Measurements from ENCODE around the gene FAM180A. TPM values are rescaled to one million over a fixed set of nuclear protein-coding genes. Genes with fewer than 3 reads are reported as not detected.

FAM180A gene
- total RNA-seq, 1 experiment from 2014 or later: not detected

- Histone ChIP-seq H3K9me3 (ENCODE audit: low read length) (no peaks in the 10 kb centered on the region), H3K4me3 (ENCODE audit: low read length) (no peak overlapping the region), H3K4me1 (ENCODE audit: insufficient read depth, low read length) (peaks cover 19% of the 10 kb centered on the region), H3K27me3 (ENCODE audit: low read length) (no peaks in the 10 kb centered on the region), H3K4me2 (ENCODE audit: low read length) (no peak overlapping the region), H3K79me2 (ENCODE audit: low read length) (no peaks in the 10 kb centered on the region), H3F3A (ENCODE audit: low read length, unreplicated experiment) (no peaks in the 10 kb centered on the region), H3K9ac (ENCODE audit: low read length) (no peak overlapping the region), H3K27ac (ENCODE audit: low read length) (no peak overlapping the region), H4K20me1 (ENCODE audit: low read length) (no peaks in the 10 kb centered on the region), H2AFZ (ENCODE audit: low read length) (no peak overlapping the region), H3K36me3 (ENCODE audit: low read depth, low read length) (no peaks in the 10 kb centered on the region), H3K9me2 (replicated peaks; ENCODE audit: low read length) (no peaks in the 10 kb centered on the region)
- no peak for TF ChIP-seq EZH2phosphoT487 (IDR thresholded peaks at IDR 0.05; ENCODE audit: borderline replicate concordance, low read length)
- TF ChIP-seq EZH2 (IDR thresholded peaks at IDR 0.05; ENCODE audit: low read length, unreplicated experiment): no peak
- no peak for TF ChIP-seq CTCF (conservative IDR thresholded peaks at IDR 0.05; ENCODE audit: low read depth, low read length)
- BruUV-seq (replicated peaks): no TSS peak
- ChIA-PET POLR2A (ENCODE audit: unreplicated experiment) (no interaction called here), CTCF (interaction anchor here (1.0 kb wide), 1 partner anchor 99 kb away, joined by 6 read pairs; no protein-coding TSS in a partner anchor)
- intact Hi-C loops (cut with micrococcal nuclease): loop anchor here (10.0 kb wide), 1 partner anchor 57 kb away; no protein-coding TSS in a partner anchor
- ATAC-seq (no peak; the same call in 1 of the 2 replicates), DNase-seq (peak; percentile 46)
These were observed 23.5 kb upstream of the FAM180A start for GRCh38 chr7:135771961-135772638.

GRCh38 chr7:135771051-135771450 is 22.4 kb upstream of the FAM180A start:
- Histone ChIP-seq H3K36me3 (ENCODE audit: low read depth, low read length) (no peaks in the 10 kb centered on the region), H3F3A (ENCODE audit: low read length, unreplicated experiment) (no peaks in the 10 kb centered on the region), H3K9me3 (ENCODE audit: low read length) (no peaks in the 10 kb centered on the region), H3K4me1 (ENCODE audit: insufficient read depth, low read length) (peaks cover 19% of the 10 kb centered on the region), H2AFZ (ENCODE audit: low read length) (no peak overlapping the region), H3K27me3 (ENCODE audit: low read length) (no peaks in the 10 kb centered on the region), H3K4me2 (ENCODE audit: low read length) (no peak overlapping the region), H3K9me2 (replicated peaks; ENCODE audit: low read length) (no peaks in the 10 kb centered on the region), H3K27ac (ENCODE audit: low read length) (no peak overlapping the region), H4K20me1 (ENCODE audit: low read length) (no peaks in the 10 kb centered on the region), H3K9ac (ENCODE audit: low read length) (no peak overlapping the region), H3K79me2 (ENCODE audit: low read length) (no peaks in the 10 kb centered on the region), H3K4me3 (ENCODE audit: low read length) (no peak overlapping the region)
- ChIA-PET POLR2A (ENCODE audit: unreplicated experiment) (no interaction called here), CTCF (no interaction called here)
- ATAC-seq (no peak), DNase-seq (no peak)
- intact Hi-C loops (cut with micrococcal nuclease): loop anchor here (10.0 kb wide), 1 partner anchor 56 kb away; no protein-coding TSS in a partner anchor
- BruUV-seq (replicated peaks): no TSS peak
- TF ChIP-seq EZH2phosphoT487 (IDR thresholded peaks at IDR 0.05; ENCODE audit: borderline replicate concordance, low read length) (no peak), CTCF (conservative IDR thresholded peaks at IDR 0.05; ENCODE audit: low read depth, low read length) (no peak), EZH2 (IDR thresholded peaks at IDR 0.05; ENCODE audit: low read length, unreplicated experiment) (no peak)

- H3K27me3 ChIP-seq (ENCODE audit: low read length): no peaks in the 10 kb centered on the region
- no peaks in the 10 kb centered on the region for H3K36me3 ChIP-seq (ENCODE audit: low read depth, low read length)
- TF ChIP-seq EZH2phosphoT487 (IDR thresholded peaks at IDR 0.05; ENCODE audit: borderline replicate concordance, low read length) (no peak), CTCF (conservative IDR thresholded peaks at IDR 0.05; ENCODE audit: low read depth, low read length) (no peak), EZH2 (IDR thresholded peaks at IDR 0.05; ENCODE audit: low read length, unreplicated experiment) (no peak)
- ATAC-seq (no peak), DNase-seq (no peak)
- no peaks in the 10 kb centered on the region for H3K79me2 ChIP-seq (ENCODE audit: low read length)
- no peak overlapping the region for H3K9ac ChIP-seq (ENCODE audit: low read length)
- no peak overlapping the region for H3K27ac ChIP-seq (ENCODE audit: low read length)
- H3K4me3 ChIP-seq (ENCODE audit: low read length): no peak overlapping the region
- CTCF ChIA-PET: no interaction called here
- H3K9me2 ChIP-seq (replicated peaks; ENCODE audit: low read length): no peaks in the 10 kb centered on the region
- H3K4me1 ChIP-seq (ENCODE audit: insufficient read depth, low read length): peaks cover 19% of the 10 kb centered on the region
- intact Hi-C loops (cut with micrococcal nuclease): loop anchor here (10.0 kb wide), 1 partner anchor 55 kb away; no protein-coding TSS in a partner anchor
- no TSS peak for BruUV-seq (replicated peaks)
- H3K9me3 ChIP-seq (ENCODE audit: low read length): no peaks in the 10 kb centered on the region
- no peak overlapping the region for H2AFZ ChIP-seq (ENCODE audit: low read length)
- H4K20me1 ChIP-seq (ENCODE audit: low read length): no peaks in the 10 kb centered on the region
- POLR2A ChIA-PET (ENCODE audit: unreplicated experiment): no interaction called here
- no peaks in the 10 kb centered on the region for H3F3A ChIP-seq (ENCODE audit: low read length, unreplicated experiment)
- H3K4me2 ChIP-seq (ENCODE audit: low read length): no peak overlapping the region
These were observed 21.6 kb upstream of the FAM180A start for GRCh38 chr7:135770139-135770710.

All from PC-3 (cell line).